AML-193 (cell line): ENCODE data around the gene FNDC3A.
"Not testable (repeated sequence)": the region's sequence is repeated elsewhere in the genome, so short reads cannot be mapped to it uniquely, and the experiment has no call there.

Source experiments
- DNase-seq, 2 experiments: peaks; one replicate each; lab custom pipeline; 2025; lab: John Stamatoyannopoulos, UW

The FNDC3A gene

DNA sequence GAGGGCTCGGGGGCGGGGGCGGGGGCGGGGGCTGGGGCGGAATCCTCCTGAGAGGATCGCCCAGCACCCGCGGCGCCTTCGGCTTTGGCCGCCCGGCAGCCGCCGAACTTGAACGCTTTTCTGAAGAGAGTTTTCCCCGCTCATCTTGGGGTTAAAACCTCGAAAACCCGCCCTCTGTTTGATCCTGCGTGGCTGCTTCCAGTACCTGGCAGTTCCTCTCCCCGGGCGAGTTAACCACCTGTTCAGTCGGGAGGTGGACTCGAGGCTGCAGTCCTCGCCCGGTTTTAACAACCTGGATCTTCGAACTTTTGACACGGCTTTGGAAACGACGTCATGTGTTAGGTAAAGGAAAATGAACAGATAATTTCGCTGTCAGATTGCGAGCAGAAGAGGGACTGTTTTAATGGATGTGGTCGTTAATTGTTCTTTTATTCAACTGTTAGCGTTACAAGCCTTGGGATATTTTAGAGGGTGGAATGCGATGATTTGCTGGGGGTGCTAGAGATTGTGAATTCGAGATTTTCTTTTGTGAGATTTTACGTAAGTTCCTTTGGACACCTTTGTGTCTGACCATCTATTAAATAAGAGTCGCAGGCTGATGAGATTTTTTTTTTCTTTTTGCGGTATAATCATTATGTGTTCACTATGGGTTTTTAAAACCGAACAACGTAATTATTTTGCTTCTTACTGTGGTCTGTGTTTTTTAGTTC, 1.0 kb downstream of the FNDC3A start:
- peak in 1 of 2 experiments; percentile 41 for DNase-seq

DNA sequence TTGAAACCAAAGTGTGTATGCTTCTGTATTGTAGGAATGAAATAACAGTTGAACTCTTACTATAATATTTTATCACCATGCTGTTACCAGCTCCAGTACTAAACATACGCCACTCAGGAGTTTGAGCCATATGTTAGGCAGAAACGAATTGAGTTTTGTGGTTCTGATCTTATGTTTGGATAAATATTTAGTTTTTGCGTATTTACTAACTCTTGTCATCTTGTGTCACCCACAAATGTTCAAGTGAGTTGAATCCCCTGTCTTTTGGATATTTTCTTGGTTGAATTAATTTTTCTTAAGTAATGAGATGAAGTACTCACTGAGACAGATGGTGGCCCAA, 1.5 kb downstream of the FNDC3A start:
- peak in 1 of 2 experiments; percentile 35 for DNase-seq

DNA sequence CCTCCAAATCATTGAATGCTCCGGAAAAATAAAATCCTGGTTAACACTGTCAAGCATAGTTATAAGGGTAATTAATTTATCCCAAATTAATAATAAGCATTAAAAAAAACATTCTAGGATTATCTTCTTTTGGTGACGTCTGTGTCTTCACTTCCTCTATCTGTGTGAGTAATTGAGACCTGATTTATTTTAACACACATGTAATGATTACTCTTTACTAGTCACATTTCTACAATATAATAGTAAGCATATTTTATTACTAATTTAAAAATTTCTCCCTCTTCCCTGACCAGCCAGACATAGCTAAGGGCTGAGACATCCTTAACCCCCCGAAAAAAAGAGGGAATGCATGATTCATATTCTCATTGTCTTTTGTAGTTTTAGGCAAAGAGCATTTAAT, 2.3 kb downstream of the FNDC3A start:
- DNase-seq: peak; percentile 22

DNA sequence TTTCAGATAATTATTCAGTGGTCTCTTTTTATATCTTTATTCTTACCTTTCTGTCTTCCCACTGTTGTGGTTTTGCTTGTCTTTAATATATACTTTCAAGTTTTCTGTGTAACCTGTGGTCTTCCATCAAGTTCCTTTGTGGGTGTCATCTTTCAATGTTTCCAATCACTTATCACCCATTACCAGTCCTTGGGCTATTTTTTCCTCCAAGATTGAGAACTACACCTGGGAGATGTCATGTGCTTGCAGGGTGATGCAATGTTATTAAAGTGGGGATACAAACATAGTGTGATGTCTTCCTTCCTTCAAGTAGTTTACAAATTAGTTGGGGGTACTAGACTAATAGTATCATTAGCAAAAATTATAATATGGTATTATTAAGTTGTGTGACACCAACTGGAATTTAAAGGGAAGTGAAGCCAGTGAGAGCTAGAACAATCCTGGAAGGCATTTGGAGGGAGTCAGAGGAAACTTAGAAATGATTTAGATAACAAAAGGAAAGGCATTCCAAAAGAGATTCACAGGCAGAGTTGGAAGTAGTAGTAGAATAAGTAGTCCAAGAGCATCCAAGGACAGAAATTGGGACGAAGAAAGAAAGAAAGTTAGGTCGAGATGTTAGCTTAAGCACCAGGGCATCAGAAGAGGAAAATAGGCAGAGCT, 3.4 kb downstream of the FNDC3A start:
- DNase-seq: no peak

DNA sequence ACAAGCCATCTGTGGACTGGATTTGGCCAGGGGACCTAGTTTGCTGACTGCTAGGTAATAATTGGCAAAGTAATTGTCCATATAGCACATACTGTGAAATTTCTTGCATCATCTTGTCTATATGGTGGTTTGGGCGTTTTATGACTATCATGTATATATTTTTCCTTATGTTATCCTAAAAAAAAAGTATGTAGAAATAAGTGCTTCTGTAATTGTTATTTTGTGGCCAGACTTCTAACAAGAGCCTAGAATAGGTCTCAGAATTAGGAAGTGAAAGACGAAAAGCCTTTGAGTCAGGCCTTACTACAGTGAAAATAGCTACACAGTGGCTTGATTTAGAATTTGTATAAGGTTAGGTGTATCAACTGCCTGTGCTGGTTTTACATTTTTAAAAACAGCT, 4.2 kb downstream of the FNDC3A start:
- peak; percentile 36 to 54 for DNase-seq

DNA sequence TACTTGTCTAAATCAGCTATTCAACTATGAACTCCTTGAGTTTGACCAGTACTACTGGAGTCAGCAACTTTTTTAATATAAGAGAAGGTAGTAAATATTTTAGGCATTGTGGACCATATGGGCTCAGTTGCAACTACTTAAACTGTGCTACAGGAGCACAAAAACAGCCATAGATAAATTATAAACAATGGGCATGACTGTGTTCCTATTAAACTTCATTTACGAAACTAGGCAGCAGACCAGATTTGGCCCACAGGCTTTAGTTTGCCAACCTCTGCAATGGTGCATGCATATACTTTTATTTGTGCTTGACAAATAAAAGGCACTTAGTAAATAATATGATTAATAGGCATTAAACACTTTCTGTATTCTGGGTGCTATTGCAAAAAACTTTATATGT, 7.6 kb downstream of the FNDC3A start:
- DNase-seq: no peak

DNA sequence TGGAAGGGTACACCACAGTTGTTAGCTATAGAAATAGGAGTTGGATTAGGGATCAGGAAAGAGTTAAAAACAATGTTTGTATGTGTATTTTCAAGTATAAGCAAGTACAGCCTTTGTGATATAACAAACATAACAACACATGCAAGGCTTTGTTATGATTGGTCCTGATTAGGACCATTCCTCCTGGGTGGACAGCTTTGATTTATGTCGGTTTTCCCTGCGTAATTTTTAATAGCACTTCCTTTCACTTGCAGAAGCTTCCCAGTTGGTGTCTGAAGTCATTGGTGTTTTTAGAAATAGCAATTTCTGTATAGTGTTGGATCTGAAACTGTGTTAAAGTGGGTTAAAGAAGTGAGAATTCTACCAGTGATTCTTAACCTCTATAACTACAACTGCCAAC, 10.0 kb downstream of the FNDC3A start:
- DNase-seq: no peak

DNA sequence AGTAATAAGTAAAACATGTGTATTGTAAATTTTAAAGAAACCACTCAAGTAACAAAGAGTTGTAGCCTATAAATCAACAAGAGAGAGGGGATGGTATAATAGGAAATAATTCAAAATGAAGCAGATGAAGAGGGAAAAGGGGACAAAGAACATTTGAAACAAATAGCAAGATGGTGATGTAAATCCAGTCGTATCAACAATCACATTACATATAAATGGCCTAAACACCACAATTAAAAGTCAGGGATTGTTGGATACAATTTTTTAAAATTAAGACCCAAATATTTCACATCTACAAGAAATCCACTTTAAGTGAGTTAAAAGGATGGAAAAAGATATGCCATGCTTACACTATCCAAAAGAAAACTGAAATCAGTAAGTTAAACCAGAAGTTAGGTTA, 15.2 kb downstream of the FNDC3A start:
- DNase-seq: no peak

DNA sequence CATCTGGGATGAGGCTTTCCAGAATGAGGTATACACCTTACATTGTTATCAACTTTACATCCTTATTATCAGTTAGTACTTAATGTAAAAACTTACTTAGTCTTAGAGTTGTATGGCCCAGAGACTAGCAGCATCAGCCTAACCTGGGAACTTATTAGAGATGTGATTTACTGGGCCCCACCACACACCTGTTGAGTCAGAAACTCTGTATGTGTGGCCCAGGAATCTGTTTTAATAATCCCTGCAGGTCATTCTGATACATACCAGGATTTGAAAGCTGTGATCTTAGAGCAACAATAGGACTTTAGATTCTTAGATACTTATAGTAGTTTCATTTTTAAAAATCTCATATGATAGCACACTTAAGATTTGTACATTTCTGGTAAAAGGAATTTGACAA, 17.4 kb downstream of the FNDC3A start:
- DNase-seq: no peak

DNA sequence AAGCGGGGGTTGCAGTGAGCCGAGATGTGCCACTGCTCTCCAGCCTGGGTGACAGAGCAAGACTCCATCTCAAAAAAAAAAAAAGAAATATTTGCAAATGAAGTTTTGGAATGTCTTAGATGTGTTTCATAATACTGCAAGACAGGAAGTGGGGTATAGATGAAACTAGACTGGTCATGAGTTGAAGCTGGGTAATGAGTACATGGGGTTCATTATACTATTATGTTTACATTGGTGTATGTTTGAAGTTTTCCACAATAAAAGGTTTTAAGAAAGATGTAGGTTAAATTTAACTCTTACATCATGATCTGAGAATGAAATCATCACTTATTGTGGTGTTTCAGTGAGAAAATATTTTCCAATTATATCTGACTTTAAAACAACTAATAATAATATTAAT, 19.0 kb downstream of the FNDC3A start:
- DNase-seq: peak; percentile 63 to 65

DNA sequence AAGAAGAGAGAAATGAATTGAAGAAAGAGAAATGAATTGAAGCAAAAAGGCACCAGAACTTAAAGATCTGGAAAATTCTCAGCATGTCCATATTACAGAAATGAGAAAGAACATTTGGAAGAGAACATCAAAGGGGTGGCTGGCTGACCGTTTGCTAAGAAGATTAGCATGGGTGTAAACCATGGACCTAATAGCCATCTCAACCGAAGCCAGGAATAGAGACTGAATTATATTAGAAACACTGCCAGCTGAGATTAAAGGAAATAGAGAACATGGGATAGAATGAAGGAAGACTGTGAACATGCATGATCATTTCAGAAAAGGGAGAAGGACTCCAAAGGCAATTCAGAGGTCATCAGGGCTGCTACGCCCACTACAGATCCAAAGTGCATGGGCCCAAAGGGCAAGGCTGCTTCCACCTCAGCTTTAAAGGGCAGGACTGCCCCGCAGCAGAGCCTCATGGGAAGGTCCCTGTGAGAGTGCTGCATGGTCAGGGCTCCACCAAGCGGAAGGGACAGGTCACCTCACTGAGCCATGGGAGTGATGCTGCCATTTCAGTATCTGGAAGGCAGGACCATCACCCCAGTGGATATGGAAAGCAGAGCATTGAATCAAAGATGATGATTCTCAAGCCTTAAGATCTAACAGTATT, 23.1 kb downstream of the FNDC3A start:
- DNase-seq: no peak

DNA sequence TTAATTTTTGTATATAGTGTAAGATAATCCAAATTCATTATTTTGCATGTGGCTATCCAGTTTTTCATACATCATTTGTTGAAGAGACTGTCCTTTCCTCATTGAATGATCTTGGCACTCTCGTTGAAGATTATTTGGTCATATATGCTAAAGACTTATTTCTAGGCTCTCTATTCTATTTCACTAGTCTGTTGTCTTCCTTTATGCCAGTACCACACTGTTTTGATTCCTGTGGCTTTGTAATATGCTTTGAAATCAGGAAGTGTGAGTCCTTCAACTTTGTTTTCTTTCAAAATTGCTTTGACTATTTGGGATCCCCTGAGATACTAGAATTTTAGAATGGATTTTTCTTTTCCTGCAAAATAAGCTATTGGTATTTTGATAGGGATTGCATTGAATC, 24.5 kb downstream of the FNDC3A start:
- DNase-seq: no peak

DNA sequence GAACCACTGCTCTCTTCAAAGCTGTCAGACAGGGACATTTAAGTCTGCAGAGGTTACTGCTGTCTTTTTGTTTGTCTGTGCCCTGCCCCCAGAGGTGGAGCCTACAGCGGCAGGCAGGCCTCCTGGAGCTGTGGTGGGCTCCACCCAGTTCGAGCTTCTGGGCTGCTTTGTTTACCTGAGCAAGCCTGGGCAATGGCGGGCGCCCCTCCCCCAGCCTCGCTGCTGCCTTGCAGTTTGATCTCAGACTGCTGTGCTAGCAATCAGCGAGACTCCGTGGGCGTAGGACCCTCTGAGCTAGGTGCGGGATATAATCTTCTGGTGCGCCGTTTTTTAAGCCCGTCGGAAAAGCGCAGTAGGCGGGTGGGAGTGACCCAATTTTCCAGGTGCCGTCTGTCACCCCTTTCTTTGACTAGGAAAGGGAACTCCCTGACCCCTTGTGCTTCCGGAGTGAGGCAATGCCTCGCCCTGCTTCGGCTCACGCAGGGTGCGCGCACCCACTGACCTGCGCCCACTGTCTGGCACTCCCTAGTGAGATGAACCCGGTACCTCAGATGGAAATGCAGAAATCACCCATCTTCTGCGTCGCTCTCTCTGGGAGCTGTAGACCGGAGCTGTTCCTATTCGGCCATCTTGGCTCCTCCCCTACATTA, 43.4 kb downstream of the FNDC3A start:
- not testable (repeated sequence) for DNase-seq

DNA sequence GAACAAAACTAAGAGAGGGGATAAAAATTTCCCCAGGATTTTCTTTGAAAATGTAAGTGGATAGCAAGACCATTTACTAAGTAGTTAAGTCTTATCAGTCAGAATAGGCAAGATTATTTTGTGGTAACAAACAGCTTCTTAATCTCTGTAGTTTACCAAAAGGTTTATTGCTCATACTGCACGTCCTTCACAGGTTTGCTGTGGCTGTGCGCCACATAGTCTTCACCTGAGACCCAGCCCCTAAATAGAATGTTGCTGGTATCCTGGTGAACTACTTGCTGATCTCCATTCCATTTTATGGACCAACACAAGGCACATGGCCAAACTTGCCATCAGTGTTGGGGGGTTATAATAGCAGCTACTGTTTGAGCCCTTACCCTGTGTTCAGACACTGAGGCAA, 44.6 kb downstream of the FNDC3A start:
- DNase-seq: no peak

DNA sequence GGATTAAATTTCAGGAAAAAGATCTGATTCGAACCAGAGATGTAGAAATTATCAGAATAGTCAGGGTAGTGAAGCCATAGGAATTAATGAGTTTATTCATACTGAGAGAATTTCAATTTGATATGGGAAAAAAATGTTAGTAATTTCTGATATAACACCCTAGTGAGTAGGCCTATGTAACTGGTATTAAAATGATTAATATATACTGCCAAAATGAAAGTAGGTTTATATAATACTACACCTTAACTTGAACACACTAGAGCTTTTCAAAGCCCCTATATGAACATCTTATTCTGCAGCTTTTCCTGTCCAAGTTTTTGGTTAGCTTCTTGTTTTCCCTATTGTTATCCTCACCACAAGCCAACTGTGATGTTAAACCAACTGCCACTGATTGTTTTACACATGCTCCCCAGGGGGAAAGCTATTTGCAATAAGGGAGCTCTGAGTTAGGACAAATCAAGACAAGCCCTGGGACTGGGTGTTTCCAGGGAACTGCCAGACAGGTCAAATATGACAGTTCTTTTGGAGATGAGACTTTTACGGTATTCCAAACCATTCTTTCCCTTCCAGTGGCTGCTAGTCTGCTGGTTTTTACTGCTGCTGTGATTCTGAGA, 45.3 kb downstream of the FNDC3A start:
- DNase-seq: no peak

DNA sequence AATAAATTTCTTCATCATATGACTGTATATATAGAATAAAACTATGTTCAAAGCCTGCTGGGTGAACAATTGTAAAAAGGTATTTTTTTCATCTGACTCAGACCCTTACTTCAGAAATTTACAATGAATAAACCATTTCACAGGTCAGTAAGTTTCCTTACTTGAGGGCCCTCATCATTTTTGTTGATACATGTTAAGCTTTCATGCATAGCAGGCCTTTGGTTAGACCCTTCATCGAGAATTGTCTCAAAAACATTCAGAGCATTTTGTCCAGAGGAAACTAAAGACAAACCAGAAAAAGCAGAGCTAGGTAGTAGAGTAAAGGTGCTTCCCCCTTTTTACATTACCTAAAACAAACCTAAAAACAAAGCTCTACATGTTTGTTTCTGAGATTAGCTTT, 46.2 kb downstream of the FNDC3A start:
- no peak for DNase-seq

DNA sequence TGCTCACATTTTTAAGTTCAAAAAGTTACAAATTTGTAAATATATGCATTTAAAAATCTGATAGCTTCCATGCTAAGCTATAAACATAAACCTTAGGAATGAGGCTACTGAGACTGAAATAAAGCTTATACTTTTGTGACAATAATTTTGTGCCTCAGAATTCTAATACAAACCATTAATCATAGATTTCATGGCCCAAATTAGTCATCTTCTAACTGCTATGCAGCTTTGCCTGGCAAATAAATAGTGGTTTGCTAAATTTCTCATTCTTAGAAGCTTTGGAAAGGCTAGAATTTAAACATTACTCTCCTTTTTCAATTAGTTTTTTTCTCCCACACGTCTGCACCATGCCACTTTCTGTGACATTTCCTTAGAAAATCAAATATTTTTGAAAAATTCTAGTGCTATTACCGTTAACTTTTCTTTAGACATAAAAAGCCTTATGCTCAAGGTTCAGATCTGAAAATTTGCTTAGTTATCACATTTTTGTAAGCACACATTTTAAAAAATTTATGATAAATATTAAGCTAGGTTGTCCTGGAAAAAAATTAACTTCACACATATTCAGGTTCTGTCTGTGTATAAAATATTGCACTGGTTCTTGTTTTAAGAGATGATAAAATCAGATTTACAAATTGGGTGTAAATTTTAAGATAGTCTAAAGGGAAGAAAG, 46.9 kb downstream of the FNDC3A start:
- no peak for DNase-seq

DNA sequence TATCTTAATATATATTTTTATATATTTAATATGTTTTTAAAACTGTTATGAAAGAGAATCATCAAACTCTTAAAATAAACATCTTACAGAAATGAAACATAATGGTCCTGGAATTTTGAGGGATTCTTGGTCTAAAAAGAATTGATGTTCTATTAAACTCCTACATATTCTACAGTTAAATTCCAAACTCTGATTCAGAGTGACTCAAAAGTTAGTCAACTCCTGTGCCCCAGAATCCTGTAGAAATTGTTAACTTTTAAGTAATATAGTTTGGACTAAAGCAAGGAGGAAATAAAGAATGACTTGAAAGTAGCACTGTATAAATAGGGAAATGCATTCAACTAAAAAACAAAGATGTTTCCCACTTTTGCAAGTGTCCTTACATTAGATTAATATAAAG, 47.7 kb downstream of the FNDC3A start:
- DNase-seq: no peak

DNA sequence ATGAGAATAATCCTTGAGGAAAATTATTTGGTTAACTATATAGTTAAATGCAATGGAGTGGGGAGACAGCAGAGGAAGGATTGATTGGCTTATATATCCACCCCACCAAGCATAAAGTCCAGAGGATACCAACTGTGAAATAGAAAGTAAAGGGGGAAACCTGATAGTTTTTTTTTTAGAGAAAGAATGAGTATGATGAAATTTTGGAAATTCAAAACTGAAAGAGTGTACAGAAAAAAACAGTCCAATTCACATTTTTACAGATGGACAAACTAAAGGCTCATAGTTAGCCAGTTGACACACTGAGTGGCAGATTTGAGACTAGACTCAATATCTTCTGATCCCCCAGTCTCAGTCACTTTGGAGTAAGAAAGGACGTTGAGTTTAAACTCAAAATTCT, 51.1 kb downstream of the FNDC3A start:
- no peak for DNase-seq

DNA sequence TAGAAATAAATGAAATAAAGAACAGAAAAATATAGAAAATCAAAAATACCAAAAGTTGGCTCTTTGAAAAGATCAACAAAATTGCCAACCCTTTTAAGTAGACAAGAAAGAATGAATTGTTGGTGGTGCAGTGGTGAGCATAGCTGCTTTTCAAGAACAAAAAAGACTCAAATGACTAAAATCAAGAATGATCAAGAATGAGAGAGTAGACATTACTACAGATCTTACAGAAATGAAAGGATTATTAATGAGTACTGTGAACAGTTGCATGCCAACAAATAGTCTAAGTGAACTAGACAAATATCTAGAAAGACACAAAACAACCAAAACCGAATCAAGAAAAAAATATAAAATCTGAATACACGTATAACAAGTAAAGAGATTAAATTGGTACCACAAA, 53.9 kb downstream of the FNDC3A start:
- DNase-seq: no peak

DNA sequence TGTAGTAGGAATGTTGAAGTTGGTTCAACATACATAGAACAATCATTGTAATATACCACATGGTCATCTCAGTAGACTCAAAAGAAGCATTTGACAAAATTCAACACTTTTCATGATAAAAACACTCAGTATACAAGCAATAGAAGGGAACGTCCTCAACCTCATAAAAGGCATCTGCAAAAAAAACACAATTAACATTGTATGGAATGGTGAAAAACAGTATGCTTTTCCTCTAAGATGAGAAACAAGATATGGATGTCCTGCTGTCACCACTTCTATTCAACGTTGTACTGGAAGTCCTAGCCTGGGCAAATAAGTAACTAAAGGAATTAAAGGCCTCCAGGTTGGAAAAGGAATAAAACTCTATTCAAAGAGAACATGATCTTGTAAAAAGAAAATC, 54.5 kb downstream of the FNDC3A start:
- DNase-seq: no peak

DNA sequence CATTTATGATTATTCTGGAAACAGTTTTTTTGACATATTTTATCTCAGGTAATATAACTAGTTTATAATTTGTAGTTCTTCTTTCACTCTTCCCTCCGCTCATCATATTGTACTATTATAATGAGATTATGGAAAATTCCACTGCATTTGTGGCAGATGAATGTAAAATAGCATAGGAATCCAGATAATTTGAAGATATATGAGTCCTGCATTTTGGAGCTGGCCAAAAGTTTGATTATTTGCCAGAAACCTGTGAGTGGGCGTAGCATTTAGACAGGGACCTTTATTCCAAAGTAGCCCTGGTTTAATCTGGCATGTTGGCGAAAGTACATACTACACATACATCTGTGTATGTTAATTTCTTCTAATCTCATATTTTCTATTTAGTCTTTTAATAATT, 65.2 kb downstream of the FNDC3A start:
- no peak for DNase-seq
